NCI-H146 (cell line): Measurements from ENCODE around the gene CDC42EP5.
"Not testable (repeated sequence)": the region's sequence is repeated elsewhere in the genome, so short reads cannot be mapped to it uniquely, and the experiment has no call there.

Experiments used
- DNase-seq: peaks from one replicate; lab custom pipeline; 2025; lab: John Stamatoyannopoulos, UW

The CDC42EP5 gene

GRCh38 chr19:54489341-54489740, 16.2 kb upstream of the CDC42EP5 start:
- DNase-seq = no peak

DNA sequence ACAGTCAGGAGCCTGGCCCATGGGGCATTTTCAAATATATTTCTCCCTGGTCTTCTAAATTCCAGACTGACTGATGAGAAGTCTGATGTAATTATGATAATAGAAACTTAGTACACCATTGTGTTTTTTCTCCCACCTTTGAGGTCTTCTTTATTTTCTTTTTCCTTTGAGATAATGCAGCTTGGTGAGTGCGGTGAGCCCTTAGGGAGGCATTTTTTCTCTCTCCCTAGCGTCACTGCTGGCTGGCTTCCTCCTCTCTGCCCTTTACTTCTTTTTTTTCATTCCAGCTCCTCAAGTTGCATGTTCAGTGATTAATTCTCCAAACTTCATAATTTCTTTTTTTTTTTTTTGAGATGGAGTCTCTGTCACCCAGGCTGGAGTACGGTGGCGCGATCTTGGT, 12.8 kb upstream of the CDC42EP5 start:
- DNase-seq = no peak

- DNase-seq = no peak
Measured at GRCh38 chr19:54484451-54484850, 11.4 kb upstream of the CDC42EP5 start.

DNA sequence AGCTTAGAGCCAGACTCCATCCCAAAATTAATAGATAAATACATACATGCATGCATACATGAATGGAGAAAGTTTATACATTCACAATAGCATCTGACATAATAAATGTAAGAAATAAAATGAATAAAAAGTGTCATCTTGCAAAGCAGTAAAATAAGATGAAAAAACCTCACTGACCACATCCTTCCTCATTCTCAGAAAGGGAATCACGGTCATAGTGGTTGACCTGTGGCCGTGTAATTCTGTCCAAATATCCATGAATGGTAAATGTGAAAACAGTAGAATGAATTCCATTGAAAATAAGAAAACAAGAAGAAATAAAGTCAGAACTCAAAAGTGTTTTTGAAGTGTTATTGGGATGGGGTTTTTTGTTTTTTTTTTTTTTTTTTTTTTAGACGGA, 9.8 kb upstream of the CDC42EP5 start:
- no peak for DNase-seq

- peak; percentile 58 for DNase-seq
Measured at GRCh38 chr19:54481326-54481930, 8.3 kb upstream of the CDC42EP5 start.

DNA sequence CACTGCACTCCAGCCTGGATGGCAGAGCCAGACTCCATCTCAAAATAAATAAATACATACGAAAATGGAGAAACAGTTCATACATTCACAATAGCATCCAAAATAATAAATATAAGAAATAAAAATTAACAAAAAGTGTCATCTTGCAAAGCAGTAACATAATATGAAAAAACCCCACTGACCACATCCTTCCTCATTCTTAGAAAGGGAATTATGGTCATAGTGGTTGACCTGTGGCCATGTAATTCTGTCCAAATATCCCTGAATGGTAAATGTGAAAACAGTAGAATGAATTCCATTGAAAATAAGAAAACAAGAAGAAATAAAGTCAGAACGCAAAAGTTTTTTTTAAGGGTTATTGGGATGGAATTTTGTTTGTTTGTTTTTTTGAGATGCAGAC, 7.0 kb upstream of the CDC42EP5 start:
- DNase-seq = no peak

DNA sequence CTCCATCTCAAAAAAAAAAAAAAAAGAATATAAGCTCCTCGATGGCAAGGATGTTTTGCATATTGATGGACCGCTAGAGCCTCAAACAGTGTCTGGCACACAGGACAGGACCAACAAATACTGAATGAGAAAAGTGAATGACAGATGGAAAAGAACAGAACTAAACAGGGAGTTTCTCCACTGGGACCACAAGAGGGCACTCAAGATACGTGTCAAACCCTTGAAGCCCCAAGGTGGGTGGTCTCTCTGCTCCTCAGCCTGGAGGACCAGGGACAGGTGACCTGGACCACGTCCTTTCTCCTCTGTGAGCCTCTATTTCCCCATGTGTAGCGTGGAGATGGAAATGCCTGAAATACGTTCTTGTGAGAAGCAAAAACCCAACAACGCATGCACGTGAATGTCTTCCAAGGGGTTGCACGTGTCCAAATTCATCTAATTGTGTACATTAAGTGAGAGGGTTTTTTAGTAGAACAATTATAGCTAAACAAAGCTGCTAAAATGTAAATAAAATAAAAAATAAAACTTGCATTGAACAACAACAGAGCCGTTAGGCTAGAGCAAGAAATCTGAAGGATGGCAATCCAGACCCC, 5.7 kb upstream of the CDC42EP5 start:
- peak; percentile 56 for DNase-seq

DNA sequence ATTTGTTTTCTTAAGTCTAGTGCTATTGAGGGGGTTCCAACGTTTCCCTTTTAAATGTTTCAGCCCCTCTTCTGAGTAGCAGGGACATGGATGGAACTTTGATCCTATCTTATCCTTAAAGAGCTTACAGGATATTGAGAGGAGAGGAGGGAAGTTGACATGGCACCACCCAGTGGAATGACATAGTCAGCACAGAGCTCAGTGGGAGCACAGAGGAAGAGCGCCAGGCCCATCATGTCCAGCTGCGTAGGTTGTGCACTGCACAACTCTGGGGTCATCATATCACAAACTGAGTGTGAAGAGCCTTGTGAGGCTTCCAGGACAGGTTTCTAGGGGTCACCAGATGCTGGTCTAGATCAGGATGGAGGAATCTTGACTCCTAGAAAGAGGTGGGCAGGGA, 4.6 kb upstream of the CDC42EP5 start:
- no peak for DNase-seq

DNA sequence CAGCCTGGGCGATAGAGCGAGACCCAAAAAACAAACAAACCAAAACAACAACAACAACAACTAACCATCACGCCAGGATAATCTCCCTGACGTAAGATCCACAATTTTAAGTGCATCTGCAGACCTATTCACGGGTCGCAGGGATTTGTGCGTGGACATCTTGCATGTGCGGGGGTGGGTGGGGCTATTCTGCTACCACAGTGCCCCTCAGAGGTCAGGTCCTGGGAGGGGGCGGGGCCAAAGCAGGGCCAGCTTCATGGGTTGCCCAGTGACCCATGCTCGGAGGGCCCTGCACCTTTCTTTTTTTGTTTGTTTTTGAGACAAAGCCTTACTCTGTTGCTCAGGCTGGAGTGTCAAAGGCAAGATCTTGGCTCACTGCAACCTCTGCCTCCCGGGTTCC, 2.6 kb upstream of the CDC42EP5 start:
- DNase-seq = no peak

DNA sequence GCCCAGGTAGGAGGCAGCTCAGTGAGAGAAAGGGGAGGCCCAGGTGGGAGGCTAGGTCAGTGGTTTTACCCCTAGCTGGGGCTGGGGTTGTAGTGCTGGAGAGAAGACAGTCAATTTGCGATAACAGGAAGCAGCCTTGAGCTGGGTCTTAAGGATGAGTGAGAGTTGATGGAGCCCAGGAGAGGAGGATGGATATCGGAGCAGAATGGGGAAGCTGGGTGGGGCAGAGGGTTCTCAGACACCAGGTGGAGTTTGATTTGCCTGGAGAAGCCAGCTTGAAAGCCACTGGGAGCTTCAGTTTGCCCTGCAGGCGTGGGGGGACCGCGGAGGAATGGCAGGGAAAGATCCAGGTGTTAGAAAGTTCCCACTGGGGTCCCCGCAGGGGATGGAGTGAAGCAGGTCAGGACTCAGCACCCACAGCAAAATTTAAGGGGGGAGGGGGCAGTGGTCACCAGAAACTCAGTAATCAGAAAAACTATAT, 836 bp upstream of the CDC42EP5 start:
- no peak for DNase-seq

DNA sequence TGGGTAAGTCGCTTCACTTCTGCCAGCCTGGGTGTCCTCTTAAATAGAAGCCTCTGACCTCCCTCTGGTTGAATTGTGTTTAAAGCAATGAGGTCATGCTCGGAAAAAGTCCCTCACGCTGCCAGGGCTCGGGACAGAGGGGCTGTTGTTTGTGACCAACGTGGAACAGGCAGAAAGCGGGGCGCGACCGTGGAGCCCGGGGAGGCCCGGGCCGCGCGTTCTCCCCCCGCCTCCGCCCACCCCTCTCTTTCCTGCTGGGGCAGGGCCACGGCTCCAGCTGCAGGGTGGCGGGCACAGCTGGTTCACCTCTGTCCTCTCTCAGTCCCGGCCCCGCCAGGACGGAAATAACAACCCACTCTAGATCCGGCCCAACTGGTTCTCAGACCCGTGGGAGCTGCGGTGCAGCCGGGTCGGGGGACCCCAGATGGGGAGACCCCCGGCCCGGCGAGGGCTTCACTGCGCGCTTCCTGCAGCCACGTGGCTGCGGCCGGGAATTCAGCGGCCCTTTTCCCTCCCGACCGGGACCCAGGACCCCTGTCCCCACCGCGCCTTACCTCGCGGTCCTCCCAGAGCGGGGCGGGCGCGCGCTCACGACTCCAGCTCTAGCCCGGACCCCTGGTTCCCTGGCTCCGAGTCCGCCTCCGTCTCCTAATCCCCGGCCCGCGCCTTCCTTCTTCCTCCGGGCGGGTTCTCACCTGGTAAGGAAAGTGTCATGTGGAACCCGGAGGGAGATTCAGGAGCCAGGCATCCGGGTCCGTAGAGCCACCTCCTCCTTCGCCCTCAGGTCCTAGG, 1.9 kb downstream of the CDC42EP5 start:
- no peak for DNase-seq

- DNase-seq = no peak
Measured at GRCh38 chr19:54470276-54470887, 2.7 kb downstream of the CDC42EP5 start.

- peak; percentile 26 for DNase-seq
Measured at GRCh38 chr19:54469496-54469934, 3.6 kb downstream of the CDC42EP5 start.

DNA sequence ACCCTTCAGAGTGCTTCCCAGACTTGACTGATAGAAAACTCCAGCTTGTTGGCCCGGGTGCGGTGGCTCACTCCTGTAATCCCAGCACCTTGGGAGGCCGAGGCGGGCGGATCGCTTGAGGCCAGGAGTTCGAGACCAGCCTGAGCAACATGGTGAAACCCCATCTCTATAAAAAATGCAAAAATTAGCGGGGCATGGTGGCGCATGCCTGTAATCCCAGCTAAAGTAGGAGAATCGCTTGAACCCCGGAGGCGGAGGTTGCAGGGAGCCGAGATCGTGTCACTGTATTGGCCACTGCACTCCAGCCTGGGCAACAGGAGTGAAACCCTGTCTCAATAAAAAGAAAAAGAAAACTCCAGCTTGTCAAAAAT, 7.0 kb downstream of the CDC42EP5 start:
- not testable (repeated sequence) for DNase-seq

DNA sequence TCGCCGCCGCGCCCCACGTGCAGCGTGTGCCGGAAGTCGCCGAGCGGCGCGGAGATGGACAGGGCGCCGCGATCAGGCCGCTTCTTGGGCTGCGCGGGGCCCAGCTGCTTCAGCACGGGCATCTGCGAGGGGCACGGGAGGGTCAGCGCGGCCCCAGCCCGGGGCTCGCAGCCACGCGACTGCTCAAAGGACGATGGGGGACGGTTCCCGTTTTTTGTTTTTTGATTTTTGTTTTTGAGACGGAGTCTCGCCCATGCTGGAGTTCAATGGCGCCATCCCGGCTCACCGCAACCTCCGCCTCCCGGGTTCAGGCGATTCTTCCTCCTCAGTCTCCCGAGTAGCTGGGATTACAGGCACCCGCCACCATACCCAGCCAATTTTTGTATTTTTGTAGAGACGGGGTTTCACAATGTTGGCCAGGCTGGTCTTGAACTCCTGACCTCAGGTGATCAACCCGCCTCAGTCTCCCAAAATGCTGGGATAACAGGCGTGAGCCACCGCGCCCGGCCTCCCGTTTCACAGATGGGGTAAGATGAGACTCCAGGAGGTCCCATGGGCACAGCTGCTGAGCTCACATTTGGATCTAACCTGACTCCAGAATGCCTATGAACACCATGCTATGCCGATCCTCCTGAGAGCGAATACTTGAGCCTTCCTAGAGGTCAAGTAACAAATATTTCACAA, 7.5 kb downstream of the CDC42EP5 start:
- no peak for DNase-seq

DNA sequence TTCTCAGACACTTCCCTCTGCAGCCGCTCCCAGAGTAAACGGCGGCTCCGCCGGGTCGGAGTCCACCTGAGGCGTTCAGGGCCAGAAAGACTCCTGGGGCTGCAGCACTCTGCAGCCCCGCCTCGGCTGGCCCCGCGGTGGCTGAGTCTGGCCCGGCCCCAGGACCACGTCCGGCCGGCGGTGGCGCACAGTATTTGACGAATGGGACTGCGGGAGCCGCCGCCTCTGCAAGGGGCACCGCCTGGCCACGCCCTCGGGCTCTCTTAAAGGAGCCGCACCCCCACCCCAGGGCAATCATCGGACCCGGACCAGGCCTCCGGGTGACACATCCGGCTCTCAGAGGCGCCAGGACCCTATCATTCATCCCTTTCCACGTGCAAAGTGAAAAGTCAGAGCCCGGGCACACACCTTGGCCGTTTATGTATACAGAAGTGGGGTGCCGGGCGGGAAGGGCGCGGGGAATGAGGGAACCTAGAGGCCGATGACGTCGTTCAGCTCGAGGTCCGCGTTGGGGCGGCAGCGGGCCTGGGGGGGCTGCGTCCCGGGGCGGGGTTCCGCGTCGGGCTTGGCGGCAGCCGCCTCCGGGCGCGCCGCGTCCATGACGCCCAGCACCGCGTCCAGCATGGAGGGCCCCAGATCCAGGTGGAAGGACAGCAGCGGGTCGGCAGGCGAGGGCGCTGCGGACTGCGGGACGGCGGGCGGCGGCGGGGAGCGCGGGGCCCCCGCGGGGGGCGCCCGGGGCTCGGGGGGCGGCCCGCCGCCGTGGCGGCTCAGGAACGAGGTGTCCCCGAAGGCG, 8.3 kb downstream of the CDC42EP5 start:
- DNase-seq = peak; percentile 88

DNA sequence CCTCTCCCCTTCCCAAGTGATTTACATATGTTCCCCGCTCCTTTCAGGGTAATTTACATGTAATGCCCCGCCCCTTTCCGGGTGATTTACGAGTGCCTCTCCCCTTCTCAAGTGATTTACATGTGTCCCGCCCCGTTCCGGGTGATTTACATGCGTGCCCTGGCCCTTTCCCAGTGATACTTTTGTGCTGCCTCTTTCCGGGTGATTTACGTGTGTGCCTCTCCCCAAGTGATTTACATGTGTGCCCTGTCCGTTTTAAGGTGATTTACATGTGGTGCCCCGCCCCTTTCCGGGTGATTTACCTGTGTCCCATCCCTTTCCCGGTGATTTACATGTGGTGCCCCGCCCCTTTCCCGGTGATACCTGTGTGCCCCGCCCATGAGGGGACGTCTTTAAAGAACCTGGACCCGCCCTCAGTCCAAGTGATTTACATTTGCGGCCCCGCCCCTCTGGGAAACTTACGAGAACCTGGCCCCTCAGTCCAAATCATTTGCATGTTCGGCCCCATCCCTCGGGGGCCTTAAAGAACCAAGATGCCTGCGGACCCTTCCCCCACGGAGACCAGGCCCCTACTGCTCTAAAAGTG, 9.0 kb downstream of the CDC42EP5 start:
- peak; percentile 82 for DNase-seq

DNA sequence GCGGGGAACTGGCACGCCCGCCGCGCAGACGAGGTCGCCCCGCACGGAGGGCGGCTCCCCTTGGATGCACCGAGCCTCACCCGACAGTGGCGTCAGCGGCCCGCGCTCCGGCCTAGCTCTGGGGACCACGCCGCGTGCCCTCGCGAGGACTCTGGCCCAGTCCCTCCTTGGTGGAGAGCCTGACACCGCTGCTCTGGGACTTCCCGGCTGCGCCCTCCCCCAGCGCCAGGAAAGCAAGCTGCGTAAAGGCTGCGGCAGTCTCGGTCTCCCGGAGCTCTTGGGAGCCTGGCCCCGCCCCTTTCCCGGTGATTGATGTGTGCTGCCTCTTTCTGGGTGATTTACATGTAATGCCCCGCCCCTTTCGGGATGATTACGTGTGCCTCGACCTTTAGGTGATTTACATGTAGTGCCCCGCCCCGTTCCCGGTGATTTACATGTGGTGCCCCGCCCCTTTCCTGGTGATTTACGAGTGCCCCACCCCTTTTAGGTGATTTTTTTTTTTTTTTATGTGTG, 9.5 kb downstream of the CDC42EP5 start, which contains the start of gene LENG9:
TSS of gene LENG9 (minus strand) at position 248 of the 513 bp plus-strand sequence. CDS start 252 bp downstream, outside the sequence.
- no peak for DNase-seq

GRCh38 chr19:54462655-54463530, 10.2 kb downstream of the CDC42EP5 start:
- DNase-seq = no peak
